Neural progenitor cell (in vitro differentiated cells): ENCODE results near the gene ZNF516. TPM values are rescaled to one million over a fixed set of nuclear protein-coding genes. Genes with fewer than 3 reads are reported as not detected.
A peak's percentile ranks its signal among the peaks of the same experiment; 100 is the strongest.

Experiments used
- DNase-seq: peaks from one replicate; pipeline ENCODE4 v3.0.0-alpha.2; 2016; ENCODE audit warnings: low spot score
- H2AFZ ChIP-seq: fragments of 200-600 bp; sonication (generic); replicated peaks from 2 replicates; pipeline ENCODE4 v1.6.1; 2016; ENCODE audit warnings: antibody characterized with exemption
- H3F3A ChIP-seq: fragments of 200-600 bp; sonication (generic); 2 replicates; pipeline ENCODE4 v1.6.1; 2016; ENCODE audit warnings: antibody characterized with exemption, low read depth
- H3K27ac ChIP-seq: fragments of 200-600 bp; sonication (generic); 2 replicates; pipeline ENCODE4 v1.5.1; 2016; ENCODE audit warnings: mild to moderate bottlenecking
- H3K27me3 ChIP-seq: fragments of 200-600 bp; sonication (generic); 2 replicates; pipeline ENCODE4 v1.6.1; 2016; ENCODE audit warnings: mild to moderate bottlenecking, moderate library complexity
- H3K36me3 ChIP-seq: fragments of 200-600 bp; sonication (generic); 2 replicates; pipeline ENCODE4 v1.5.1; 2016
- H3K4me1 ChIP-seq: fragments of 200-600 bp; sonication (generic); 2 replicates; pipeline ENCODE4 v1.6.1; 2016; ENCODE audit warnings: mixed run types
- H3K4me2 ChIP-seq: fragments of 200-600 bp; sonication (generic); 2 replicates; pipeline ENCODE4 v1.6.1; 2016
- H3K4me3 ChIP-seq: fragments of 200-600 bp; sonication (generic); 2 replicates; pipeline ENCODE4 v1.5.1; 2016
- H3K79me2 ChIP-seq: fragments of 200-600 bp; sonication (generic); 2 replicates; pipeline ENCODE4 v1.6.1; 2016; ENCODE audit warnings: low read depth
- H3K9ac ChIP-seq: fragments of 200-600 bp; sonication (generic); 2 replicates; pipeline ENCODE4 v1.6.1; 2016
- H3K9me3 ChIP-seq: fragments of 200-600 bp; sonication (generic); 2 replicates; pipeline ENCODE4 v1.5.1; 2016; ENCODE audit warnings: low read depth
- H4K20me1 ChIP-seq: fragments of 200-600 bp; sonication (generic); 2 replicates; pipeline ENCODE4 v1.6.1; 2016; ENCODE audit warnings: low read depth
- H3K27ac Mint-ChIP-seq: 3 replicates; pipeline ENCODE4 v1.8.0; 2021; ENCODE audit warnings: mixed read lengths
- H3K27me3 Mint-ChIP-seq: 2 replicates; pipeline ENCODE4 v1.8.0; 2022; ENCODE audit warnings: low read depth, mild to moderate bottlenecking, inconsistent platforms, moderate library complexity, mixed read lengths; ENCODE audit not compliant: insufficient read depth
- H3K36me3 Mint-ChIP-seq: 3 replicates; pipeline ENCODE4 v1.8.0; 2021; ENCODE audit warnings: mixed read lengths
- H3K4me1 Mint-ChIP-seq: 3 replicates; pipeline ENCODE4 v1.8.0; 2021; ENCODE audit warnings: mixed read lengths
- H3K4me3 Mint-ChIP-seq: 3 replicates; pipeline ENCODE4 v1.8.0; 2021; ENCODE audit warnings: mild to moderate bottlenecking, moderate library complexity, mixed read lengths
- H3K9me3 Mint-ChIP-seq: 3 replicates; pipeline ENCODE4 v1.8.0; 2020; ENCODE audit warnings: mixed read lengths
- EZH2 ChIP-seq: fragments of 200-600 bp; sonication (generic); IDR thresholded peaks from 2 replicates; pipeline ENCODE4 v1.6.1; 2017; ENCODE audit warnings: antibody characterized with exemption, mild to moderate bottlenecking, moderate library complexity
- EZH2phosphoT487 ChIP-seq: fragments of 200-600 bp; sonication (generic); IDR thresholded peaks from 2 replicates; pipeline ENCODE4 v1.6.1; 2017; ENCODE audit warnings: antibody characterized with exemption
- total RNA-seq: library from RNA; depleted of rRNA; stranded (reverse); fragments of >200 nt; gene quantifications from 2 replicates; pipeline ENCODE4 v1.2.3, GENCODE V29; 2015; ENCODE audit warnings: low replicate concordance
- TF ChIP-seq, protein P1 (sequence below): fragments of 200-600 bp; sonication (generic); IDR thresholded peaks from 2 replicates; pipeline ENCODE4 v1.5.1; 2017; ENCODE audit warnings: antibody characterized with exemption, mild to moderate bottlenecking

Gene ZNF516
- total RNA-seq, 1 donor from 2014 or later, result 45.5 TPM

DNA sequence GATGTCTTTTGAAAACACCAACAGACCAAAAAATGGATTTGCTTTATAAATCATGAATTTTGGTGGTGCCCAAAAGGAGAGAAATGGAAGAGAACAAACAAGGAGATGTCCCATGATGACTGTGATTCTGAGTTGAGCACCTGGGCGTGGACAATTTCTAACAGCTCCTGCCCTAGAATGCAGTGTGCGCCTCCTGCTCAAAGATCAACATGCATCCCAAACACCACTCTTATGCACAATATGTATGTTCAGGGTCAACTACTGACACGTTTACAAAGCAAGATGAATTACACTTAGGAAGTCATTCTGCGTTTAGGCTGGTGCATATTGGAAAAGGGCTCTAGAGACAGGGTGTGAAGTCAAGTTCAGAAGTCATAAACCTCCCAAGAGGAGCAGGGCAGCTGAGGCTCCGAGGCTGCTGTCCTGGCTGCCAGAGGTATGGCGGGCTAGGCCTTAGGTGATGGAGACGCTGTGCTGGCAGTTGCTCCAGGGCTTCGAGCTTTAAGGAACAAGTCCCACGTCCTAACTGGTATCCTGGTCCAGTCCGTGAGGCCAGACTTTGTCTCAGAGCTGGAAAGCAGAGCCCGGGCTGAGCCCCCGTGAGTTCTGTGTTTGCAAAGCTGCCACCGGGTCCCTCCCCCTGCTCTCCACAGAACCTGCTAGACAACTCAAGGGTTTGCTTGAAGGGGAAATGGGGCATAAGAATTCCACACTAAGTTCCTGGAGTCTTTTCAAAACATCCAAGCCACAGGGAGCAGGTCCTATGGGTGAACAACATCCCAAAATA lies 74.0 kb downstream of the ZNF516 start:
- Mint-ChIP-seq H3K4me3 (no peak overlapping the region), H3K9me3 (no peaks in the 10 kb centered on the region), H3K36me3 (peaks cover 8% of the 10 kb centered on the region), H3K27ac (no peak overlapping the region), H3K4me1 (peaks cover 71% of the 10 kb centered on the region), H3K27me3 (peaks cover 2% of the 10 kb centered on the region)
- Histone ChIP-seq H4K20me1 (peaks cover 96% of the 10 kb centered on the region), H3K4me3 (no peak overlapping the region), H3K27me3 (no peaks in the 10 kb centered on the region), H3K4me2 (no peak overlapping the region), H3K27ac (no peak overlapping the region), H3K79me2 (peaks cover 93% of the 10 kb centered on the region), H3K9ac (no peak overlapping the region), H2AFZ (no peak overlapping the region), H3K4me1 (peaks cover 5% of the 10 kb centered on the region), H3K9me3 (no peaks in the 10 kb centered on the region), H3F3A (peaks cover 4% of the 10 kb centered on the region), H3K36me3 (no peaks in the 10 kb centered on the region)
- no peak for DNase-seq
- TF ChIP-seq EZH2phosphoT487, result no peak
- TF ChIP-seq, protein P1, sequence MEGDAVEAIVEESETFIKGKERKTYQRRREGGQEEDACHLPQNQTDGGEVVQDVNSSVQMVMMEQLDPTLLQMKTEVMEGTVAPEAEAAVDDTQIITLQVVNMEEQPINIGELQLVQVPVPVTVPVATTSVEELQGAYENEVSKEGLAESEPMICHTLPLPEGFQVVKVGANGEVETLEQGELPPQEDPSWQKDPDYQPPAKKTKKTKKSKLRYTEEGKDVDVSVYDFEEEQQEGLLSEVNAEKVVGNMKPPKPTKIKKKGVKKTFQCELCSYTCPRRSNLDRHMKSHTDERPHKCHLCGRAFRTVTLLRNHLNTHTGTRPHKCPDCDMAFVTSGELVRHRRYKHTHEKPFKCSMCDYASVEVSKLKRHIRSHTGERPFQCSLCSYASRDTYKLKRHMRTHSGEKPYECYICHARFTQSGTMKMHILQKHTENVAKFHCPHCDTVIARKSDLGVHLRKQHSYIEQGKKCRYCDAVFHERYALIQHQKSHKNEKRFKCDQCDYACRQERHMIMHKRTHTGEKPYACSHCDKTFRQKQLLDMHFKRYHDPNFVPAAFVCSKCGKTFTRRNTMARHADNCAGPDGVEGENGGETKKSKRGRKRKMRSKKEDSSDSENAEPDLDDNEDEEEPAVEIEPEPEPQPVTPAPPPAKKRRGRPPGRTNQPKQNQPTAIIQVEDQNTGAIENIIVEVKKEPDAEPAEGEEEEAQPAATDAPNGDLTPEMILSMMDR, result no peak
- no peak for TF ChIP-seq EZH2

DNA sequence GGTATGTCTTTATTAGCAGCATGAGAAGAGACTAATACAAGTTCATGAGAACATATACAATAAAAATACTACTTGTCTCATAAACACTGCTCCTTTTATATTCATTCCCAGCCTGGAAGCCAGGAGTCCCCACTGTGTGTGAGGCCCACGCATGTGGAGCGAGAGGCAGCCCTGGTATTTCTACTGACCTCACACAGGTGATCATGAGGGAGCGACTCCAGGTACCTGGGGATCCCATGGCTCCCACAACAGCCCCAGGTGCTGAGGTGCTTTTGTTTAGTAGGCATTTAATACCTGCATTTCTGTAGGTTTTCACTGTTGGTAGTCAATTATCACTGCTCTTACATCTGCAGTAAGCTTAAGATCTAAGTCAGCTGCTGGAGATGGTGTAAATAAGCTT lies 75.2 kb downstream of the ZNF516 start:
- DNase-seq, result no peak
- Histone ChIP-seq H3K4me3 (no peak overlapping the region), H3K4me1 (no peaks in the 10 kb centered on the region), H3F3A (peaks cover 4% of the 10 kb centered on the region), H3K36me3 (no peaks in the 10 kb centered on the region), H2AFZ (no peak overlapping the region), H3K27ac (no peak overlapping the region), H3K4me2 (no peak overlapping the region), H3K9ac (no peak overlapping the region), H3K9me3 (no peaks in the 10 kb centered on the region), H3K27me3 (no peaks in the 10 kb centered on the region), H3K79me2 (peaks cover 93% of the 10 kb centered on the region), H4K20me1 (peaks cover 96% of the 10 kb centered on the region)
- TF ChIP-seq EZH2 (no peak), EZH2phosphoT487 (no peak)
- TF ChIP-seq, protein P1, result no peak
- Mint-ChIP-seq H3K4me3 (no peak overlapping the region), H3K36me3 (peaks cover 9% of the 10 kb centered on the region), H3K4me1 (peaks cover 72% of the 10 kb centered on the region), H3K27ac (no peak overlapping the region), H3K27me3 (peaks cover 2% of the 10 kb centered on the region), H3K9me3 (no peaks in the 10 kb centered on the region)

DNA sequence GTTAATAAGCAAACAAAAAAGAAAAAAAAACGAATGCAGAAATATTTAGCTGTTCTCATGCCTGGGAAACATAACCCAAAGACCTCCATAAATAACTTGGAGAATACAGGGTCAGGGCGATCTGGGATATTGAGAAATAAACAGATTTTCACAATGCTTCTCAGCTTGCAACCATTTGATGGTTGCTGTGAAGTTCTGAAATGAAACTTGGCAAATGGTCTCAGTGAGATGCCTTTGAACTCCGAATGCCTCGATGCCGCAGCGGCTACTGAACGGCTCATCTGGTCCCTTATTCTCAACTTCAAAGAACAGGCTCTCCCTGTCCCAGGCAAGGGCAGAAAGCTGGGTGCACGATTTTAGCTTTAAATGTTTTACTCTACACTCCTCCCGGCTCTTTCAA lies 78.1 kb downstream of the ZNF516 start:
- Mint-ChIP-seq H3K27ac (peak overlapping the region; percentile 16), H3K4me1 (peaks cover 61% of the 10 kb centered on the region), H3K9me3 (peaks cover 6% of the 10 kb centered on the region), H3K27me3 (peaks cover 3% of the 10 kb centered on the region), H3K4me3 (peak overlapping the region; percentile 39), H3K36me3 (peaks cover 19% of the 10 kb centered on the region)
- Histone ChIP-seq H2AFZ (no peak overlapping the region), H3K79me2 (peaks cover 100% of the 10 kb centered on the region), H3K36me3 (no peaks in the 10 kb centered on the region), H3F3A (peaks cover 4% of the 10 kb centered on the region), H3K9me3 (no peaks in the 10 kb centered on the region), H3K4me1 (no peaks in the 10 kb centered on the region), H3K27ac (no peak overlapping the region), H3K4me3 (no peak overlapping the region), H3K27me3 (no peaks in the 10 kb centered on the region), H3K9ac (no peak overlapping the region), H4K20me1 (peaks cover 100% of the 10 kb centered on the region), H3K4me2 (no peak overlapping the region)
- no peak for DNase-seq
- TF ChIP-seq, protein P1, result no peak
- TF ChIP-seq EZH2 (no peak), EZH2phosphoT487 (no peak)
